GM21723 (cell line): Measurements from ENCODE around the gene VILL.
A peak's percentile ranks its signal among the peaks of the same experiment; 100 is the strongest.
"Not testable (repeated sequence)": the region's sequence is repeated elsewhere in the genome, so short reads cannot be mapped to it uniquely, and the experiment has no call there.

ENCODE experiments used
- ATAC-seq: cut with Tn5 transposase; IDR thresholded peaks from one replicate; pipeline ENCODE4 v1.9.1; 2021; ENCODE audit warnings: mild to moderate bottlenecking, moderate library complexity; ENCODE audit not compliant: unreplicated experiment

Gene VILL

GRCh38 chr3:37985637-37986320 is 4.8 kb upstream of the VILL start:
- no peak for ATAC-seq

GRCh38 chr3:37986479-37987314 is 3.9 kb upstream of the VILL start:
- ATAC-seq, result no peak

- ATAC-seq, result no peak
Measured at GRCh38 chr3:37987315-37987697, 3.3 kb upstream of the VILL start.

- ATAC-seq, result no peak
Measured at GRCh38 chr3:37987751-37988179, 2.8 kb upstream of the VILL start.

GRCh38 chr3:37988376-37988775 is 2.2 kb upstream of the VILL start:
- not testable (repeated sequence) for ATAC-seq

GRCh38 chr3:37988931-37989525 is 1.6 kb upstream of the VILL start:
- no peak for ATAC-seq

GRCh38 chr3:37989821-37990480 is 635 bp upstream of the VILL start:
- no peak for ATAC-seq

- no peak for ATAC-seq
Measured at GRCh38 chr3:37991109-37991508, 523 bp downstream of the VILL start.

GRCh38 chr3:37991823-37992222 is 1.2 kb downstream of the VILL start:
- no peak for ATAC-seq

- no peak for ATAC-seq
Measured at GRCh38 chr3:37992271-37993066, 1.9 kb downstream of the VILL start.

- ATAC-seq, result no peak
Measured at GRCh38 chr3:37993067-37993455, 2.5 kb downstream of the VILL start.

DNA sequence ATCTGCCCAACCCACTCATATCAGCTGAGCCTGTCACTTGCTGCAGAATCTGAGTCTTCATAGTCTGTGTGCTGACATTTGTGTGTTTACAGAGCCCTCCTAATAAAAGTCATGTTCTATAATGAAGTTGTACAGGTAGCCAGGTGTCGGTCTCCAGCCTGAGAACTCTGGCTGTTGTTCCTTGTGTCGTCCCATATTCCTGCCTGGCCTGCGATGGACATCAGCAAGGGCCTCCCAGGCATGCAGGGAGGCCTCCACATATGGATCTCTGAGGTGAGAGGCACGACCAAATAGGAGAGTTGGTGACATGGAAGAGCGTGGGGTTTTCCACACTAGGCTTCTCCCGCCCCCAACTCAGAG is 2.9 kb downstream of the VILL start:
- no peak for ATAC-seq

GRCh38 chr3:37993820-37994638 is 3.4 kb downstream of the VILL start:
- peak; percentile 67 for ATAC-seq

GRCh38 chr3:37994639-37994972 is 4.0 kb downstream of the VILL start:
- no peak for ATAC-seq

DNA sequence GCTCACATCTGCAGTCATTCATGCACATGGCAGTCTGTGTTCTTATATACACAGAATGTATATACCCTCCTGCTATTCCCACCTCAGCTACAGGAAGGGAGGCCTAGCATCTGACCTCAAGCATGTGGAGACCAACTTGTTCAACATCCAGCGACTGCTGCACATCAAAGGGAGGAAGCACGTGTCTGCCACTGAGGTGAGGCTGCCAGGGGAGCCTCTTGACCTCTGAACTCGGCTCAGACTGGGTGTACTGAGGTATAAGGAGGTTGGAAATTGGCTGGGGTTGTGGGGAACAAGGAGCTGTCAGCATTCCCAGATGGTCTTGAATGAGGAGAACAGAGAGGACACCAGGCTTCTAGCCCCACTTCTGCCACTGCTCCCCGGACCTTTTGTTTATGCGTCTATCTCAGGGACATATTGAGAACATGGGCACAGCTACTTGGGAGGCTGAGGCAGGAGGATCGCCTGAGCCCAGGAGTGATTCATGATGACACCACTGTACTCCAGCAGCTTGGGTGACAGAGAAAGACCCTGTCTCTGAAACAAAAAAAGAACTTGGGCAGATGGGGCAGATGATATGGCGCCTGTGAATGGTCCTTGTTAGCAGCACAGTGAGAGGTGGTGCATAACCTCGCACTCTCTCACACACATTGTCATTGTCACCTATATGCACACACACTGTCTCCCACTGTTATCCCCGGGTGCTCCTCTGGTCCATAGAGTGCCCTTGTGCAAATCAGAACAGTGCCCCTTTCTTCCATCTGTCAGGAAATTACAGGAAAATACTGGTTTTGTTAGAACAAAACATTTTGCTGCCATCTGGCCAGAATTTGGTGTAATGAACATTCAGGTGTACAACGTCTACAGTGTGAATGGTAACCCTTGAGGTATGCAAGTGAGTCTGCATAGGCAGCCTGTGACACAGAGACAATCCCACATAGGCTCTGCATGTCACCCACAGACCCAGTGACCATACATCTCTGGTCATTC is 5.4 kb downstream of the VILL start:
- no peak for ATAC-seq

DNA sequence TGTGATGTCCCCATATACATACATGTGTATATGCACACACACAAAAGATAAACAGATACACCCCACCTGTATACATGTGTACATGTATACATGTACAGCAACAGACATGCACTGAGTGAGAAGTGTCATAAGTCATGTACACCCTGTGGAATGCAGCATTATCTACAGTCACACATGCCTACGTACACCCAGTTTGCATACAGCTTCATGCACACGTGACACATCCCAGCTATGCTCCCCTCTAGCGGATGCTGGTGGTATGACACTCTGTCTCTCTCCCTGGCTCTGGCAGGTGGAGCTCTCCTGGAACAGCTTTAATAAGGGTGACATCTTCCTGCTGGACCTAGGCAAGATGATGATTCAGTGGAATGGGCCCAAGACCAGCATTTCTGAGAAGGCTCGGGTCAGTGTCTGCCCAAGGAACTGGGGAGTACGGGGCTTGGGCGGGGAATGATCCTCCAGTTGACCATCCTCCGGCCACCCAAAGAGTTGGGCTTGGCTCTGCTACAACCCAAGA is 6.3 kb downstream of the VILL start:
- ATAC-seq, result peak; percentile 58

- ATAC-seq, result no peak
Measured at GRCh38 chr3:37997342-37997741, 6.8 kb downstream of the VILL start.

DNA sequence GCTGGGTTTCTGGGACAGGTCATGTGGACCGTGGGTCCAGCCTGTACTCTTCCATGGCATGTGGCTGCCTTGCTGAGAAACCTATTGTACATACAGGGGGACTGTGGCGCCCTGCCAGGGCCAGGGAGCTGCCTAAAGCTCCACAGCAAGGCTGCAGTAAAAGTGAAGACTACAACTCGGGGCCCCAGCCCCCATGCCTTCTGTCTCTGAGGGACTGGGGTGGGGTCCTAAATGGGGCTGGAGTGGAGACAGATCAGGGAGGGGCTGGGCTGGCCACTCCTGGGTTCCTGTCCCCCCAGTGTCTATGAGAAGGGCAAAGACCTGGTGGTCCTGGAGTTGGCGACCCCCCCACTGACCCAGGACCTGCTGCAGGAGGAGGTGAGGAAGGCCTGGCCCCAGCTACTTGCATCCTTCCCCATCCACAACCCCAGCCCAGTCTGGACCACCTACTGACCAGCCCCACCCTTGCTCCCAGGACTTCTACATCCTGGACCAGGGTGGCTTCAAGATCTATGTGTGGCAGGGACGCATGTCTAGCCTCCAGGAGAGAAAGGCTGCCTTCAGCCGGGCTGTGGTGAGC is 7.3 kb downstream of the VILL start:
- no peak for ATAC-seq
